Measurements from ENCODE around the gene VPS37B.
A peak's percentile ranks its signal among the peaks of the same experiment; 100 is the strongest.

VPS37B gene

GRCh38 chr12:122866379-122866778, 29.5 kb downstream of the VPS37B start:
- DNase-seq (ENCODE audit: low spot score), result no peak

- no peak for DNase-seq (ENCODE audit: low spot score)
Measured at GRCh38 chr12:122865268-122866231, 30.4 kb downstream of the VPS37B start.

GRCh38 chr12:122864894-122865253, 31.1 kb downstream of the VPS37B start:
- no peak for DNase-seq (ENCODE audit: low spot score)

- DNase-seq (ENCODE audit: low spot score), result no peak
Measured at GRCh38 chr12:122862872-122863701, 32.8 kb downstream of the VPS37B start.

- DNase-seq (ENCODE audit: low spot score), result no peak
Measured at GRCh38 chr12:122862110-122862634, 33.8 kb downstream of the VPS37B start.

- DNase-seq (ENCODE audit: low spot score), result no peak
Measured at GRCh38 chr12:122861587-122861970, 34.3 kb downstream of the VPS37B start.

GRCh38 chr12:122860854-122861586, 34.9 kb downstream of the VPS37B start:
- no peak for DNase-seq (ENCODE audit: low spot score)

- DNase-seq (ENCODE audit: low spot score), result peak; percentile 91
Measured at GRCh38 chr12:122860040-122860853, 35.7 kb downstream of the VPS37B start.

GRCh38 chr12:122859303-122860039, 36.5 kb downstream of the VPS37B start:
- DNase-seq (ENCODE audit: low spot score), result no peak

- DNase-seq (ENCODE audit: low spot score), result no peak
Measured at GRCh38 chr12:122858591-122859302, 37.2 kb downstream of the VPS37B start.

GRCh38 chr12:122858171-122858570, 37.8 kb downstream of the VPS37B start:
- DNase-seq (ENCODE audit: low spot score), result no peak

- no peak for DNase-seq (ENCODE audit: low spot score)
Measured at GRCh38 chr12:122856999-122857671, 38.8 kb downstream of the VPS37B start.

GRCh38 chr12:122855928-122856831, 39.7 kb downstream of the VPS37B start:
- no peak for DNase-seq (ENCODE audit: low spot score)

- no peak for DNase-seq (ENCODE audit: low spot score)
Measured at GRCh38 chr12:122855071-122855829, 40.7 kb downstream of the VPS37B start.

GRCh38 chr12:122854554-122854953, 41.4 kb downstream of the VPS37B start:
- no peak for DNase-seq (ENCODE audit: low spot score)

- DNase-seq (ENCODE audit: low spot score), result no peak
Measured at GRCh38 chr12:122853582-122854245, 42.2 kb downstream of the VPS37B start.
